AG09319 (cell line): ENCODE data around the gene SIN3B.

Source experiments
- DNase-seq: peaks from one replicate; pipeline ENCODE4 v3.0.0-alpha.2; 2010; ENCODE audit warnings: low read depth; ENCODE audit errors: extremely low read depth
- CTCF ChIP-seq: IDR thresholded peaks from 2 replicates; pipeline ENCODE4 v1.5.1; 2011; ENCODE audit warnings: low read depth, mild to moderate bottlenecking, inconsistent platforms, low read length, moderate library complexity

The SIN3B gene

DNA sequence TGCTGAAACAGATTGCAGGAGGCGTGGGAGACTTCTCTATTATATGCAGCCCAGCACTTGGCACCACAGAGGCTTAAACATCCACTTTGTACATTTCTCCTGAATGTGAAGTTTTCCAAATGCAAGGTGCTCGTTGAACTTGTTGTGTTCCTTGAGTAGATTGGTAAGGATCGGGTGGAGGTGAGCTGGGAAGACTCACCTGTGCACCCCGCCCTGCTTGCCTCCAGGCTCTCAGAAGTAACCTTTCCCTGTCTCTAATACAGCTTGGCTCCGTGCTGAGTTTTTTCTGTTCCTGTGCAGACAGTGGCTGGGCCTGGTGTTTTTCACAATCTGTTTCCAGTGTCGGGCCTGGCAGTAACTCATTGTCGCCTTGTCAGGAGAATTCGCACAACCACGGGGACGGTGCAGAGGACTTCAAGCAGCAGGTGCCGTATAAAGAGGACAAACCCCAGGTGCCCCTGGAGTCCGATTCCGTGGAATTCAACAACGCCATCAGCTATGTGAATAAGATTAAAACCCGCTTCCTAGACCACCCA, 12.3 kb downstream of the SIN3B start:
- TF ChIP-seq CTCF, result no peak
- no peak for DNase-seq

DNA sequence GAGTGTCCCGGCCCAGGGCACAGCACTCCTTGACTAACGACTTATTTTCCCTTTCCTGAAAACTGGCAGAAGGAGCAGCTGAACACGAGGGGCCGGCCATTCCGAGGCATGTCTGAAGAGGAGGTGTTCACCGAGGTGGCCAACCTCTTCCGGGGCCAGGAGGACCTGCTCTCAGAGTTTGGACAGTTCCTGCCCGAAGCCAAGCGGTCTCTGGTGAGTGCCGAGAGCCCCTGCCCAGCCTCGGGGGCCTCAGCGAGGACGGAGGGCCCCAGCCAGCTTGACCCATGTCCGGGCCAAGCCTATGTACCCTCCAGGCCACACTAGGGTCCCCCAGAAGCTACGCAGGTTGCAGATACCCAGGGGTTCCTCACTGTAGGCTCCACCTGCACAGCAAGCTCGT, 17.7 kb downstream of the SIN3B start:
- DNase-seq, result no peak
- TF ChIP-seq CTCF, result no peak

GRCh38 chr19:16847430-16847829, 18.2 kb downstream of the SIN3B start:
- no peak for DNase-seq
- TF ChIP-seq CTCF, result no peak

DNA sequence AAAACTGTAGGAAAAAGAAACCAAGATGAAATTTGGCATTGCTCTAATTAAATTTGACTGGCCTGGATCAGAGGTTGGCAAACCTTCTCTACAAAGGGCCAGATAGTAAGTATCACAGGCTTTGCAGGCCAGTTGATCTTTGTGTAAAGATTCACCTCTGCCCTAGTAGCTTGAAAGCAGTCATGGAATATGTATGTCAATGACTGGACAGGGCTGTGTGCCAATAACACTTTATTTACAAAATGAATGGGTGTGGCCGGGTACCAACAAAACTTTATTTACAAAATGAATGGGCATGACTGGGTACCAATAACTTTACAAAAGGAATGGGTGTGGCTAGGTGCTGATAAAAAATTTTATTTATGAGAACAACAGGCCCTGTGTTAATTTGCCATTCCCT, 20.0 kb downstream of the SIN3B start:
- no peak for DNase-seq
- TF ChIP-seq CTCF, result no peak

GRCh38 chr19:16850133-16850532, 20.9 kb downstream of the SIN3B start:
- TF ChIP-seq CTCF, result no peak
- DNase-seq, result no peak

DNA sequence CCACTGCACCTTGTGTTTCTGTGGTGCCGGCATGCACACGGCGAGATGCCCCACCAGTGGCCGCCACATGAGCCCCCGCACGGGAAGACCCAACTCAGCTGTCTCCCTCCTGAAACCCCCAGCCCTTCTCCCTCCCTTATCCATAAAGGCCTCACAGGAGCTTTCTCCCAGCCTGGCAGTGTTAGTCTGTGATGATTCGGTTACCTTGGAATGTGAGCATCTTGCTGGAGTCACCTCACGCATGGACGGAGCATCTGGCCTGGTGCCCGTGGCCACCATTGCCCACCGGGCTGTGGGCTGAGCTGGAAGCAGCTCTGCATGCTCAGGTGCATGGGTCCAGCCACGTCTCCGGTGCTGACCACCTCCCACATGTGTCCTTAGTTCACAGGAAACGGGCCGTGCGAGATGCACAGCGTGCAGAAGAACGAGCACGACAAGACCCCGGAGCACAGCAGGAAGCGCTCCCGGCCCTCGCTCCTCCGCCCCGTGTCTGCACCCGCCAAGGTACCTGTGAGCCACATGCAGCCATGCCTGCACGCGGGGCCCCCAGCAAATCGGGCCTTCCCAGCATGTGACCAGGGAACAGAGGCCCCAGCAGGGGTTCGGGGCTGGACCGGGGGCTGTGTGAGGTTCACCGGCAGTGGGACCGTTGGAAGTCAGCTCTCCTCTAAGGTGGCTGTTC, 22.0 kb downstream of the SIN3B start:
- no peak for DNase-seq
- TF ChIP-seq CTCF, result no peak

DNA sequence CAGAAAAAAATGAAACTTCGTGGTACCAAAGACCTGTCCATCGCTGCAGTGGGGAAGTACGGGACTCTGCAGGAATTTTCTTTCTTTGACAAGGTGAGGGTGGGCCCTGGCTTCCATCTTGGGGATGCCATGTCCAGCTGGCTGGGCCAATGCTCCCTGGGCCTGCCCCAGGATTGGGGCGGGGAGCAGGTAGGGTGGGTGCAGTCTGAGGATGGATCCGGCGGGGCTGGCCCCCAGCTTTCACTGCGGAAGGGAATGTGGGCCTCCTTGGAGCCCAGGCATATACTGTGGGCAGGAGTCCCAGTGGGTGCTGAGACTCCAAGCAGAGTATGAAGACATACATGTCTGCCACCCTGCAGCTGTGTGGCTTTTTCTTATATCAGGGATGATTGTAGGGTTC, 23.9 kb downstream of the SIN3B start:
- DNase-seq, result no peak
- no peak for TF ChIP-seq CTCF
